ENCODE measurements around the gene ATP2B1. TPM values are rescaled to one million over a fixed set of nuclear protein-coding genes. Genes with fewer than 3 reads are reported as not detected.
"Not testable (repeated sequence)": the region's sequence is repeated elsewhere in the genome, so short reads cannot be mapped to it uniquely, and the experiment has no call there.

The ATP2B1 gene
- total RNA-seq = 89.3 and 99.9 TPM in 2 replicates

- DNase-seq (ENCODE audit: insufficient read length, low spot score, missing footprints) = peak; percentile 97
- peaks cover 59% of the 10 kb centered on the region for H3K79me2 ChIP-seq (ENCODE audit: insufficient read depth, low read length)
- H3K4me1 ChIP-seq (ENCODE audit: insufficient read depth, low read length) = peaks cover 28% of the 10 kb centered on the region
- H3K36me3 ChIP-seq (ENCODE audit: insufficient read depth, low read length) = no peaks in the 10 kb centered on the region
- H2AFZ ChIP-seq (ENCODE audit: low read length) = peak within 1 kb of the TSS; percentile 66
- TF ChIP-seq, protein P1, sequence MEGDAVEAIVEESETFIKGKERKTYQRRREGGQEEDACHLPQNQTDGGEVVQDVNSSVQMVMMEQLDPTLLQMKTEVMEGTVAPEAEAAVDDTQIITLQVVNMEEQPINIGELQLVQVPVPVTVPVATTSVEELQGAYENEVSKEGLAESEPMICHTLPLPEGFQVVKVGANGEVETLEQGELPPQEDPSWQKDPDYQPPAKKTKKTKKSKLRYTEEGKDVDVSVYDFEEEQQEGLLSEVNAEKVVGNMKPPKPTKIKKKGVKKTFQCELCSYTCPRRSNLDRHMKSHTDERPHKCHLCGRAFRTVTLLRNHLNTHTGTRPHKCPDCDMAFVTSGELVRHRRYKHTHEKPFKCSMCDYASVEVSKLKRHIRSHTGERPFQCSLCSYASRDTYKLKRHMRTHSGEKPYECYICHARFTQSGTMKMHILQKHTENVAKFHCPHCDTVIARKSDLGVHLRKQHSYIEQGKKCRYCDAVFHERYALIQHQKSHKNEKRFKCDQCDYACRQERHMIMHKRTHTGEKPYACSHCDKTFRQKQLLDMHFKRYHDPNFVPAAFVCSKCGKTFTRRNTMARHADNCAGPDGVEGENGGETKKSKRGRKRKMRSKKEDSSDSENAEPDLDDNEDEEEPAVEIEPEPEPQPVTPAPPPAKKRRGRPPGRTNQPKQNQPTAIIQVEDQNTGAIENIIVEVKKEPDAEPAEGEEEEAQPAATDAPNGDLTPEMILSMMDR (IDR thresholded peaks at IDR 0.05; ENCODE audit: extremely low read depth, low read depth, low read length) = no peak
- H3K27me3 ChIP-seq (ENCODE audit: insufficient read depth, low read length) = no peaks in the 10 kb centered on the region
- H4K20me1 ChIP-seq (ENCODE audit: insufficient read depth, low read length) = peaks cover 30% of the 10 kb centered on the region
- H3K4me3 ChIP-seq (ENCODE audit: insufficient read depth, low read length) = peak within 1 kb of the TSS; percentile 94
- H3K4me2 ChIP-seq (ENCODE audit: insufficient read depth, low read length) = peak within 1 kb of the TSS; percentile 94
- H3K27ac ChIP-seq (ENCODE audit: low read depth, low read length) = peak within 1 kb of the TSS; percentile 97
- no peaks in the 10 kb centered on the region for H3K9me3 ChIP-seq (ENCODE audit: low read depth, low read length)
Observed at GRCh38 chr12:89708565-89709156, at the start of gene ATP2B1. Gene ATP2B1, minus strand, starts transcription at chr12:89708838. Its CDS starts 52,952 bp downstream, at chr12:89655886.

GRCh38 chr12:89757987-89758386 is 49.3 kb upstream of the ATP2B1 start:
- not testable (repeated sequence) for H2AFZ ChIP-seq (ENCODE audit: low read length); H4K20me1 ChIP-seq (ENCODE audit: insufficient read depth, low read length); H3K36me3 ChIP-seq (ENCODE audit: insufficient read depth, low read length); H3K4me2 ChIP-seq (ENCODE audit: insufficient read depth, low read length); DNase-seq (ENCODE audit: insufficient read length, low spot score, missing footprints); H3K27me3 ChIP-seq (ENCODE audit: insufficient read depth, low read length); H3K9me3 ChIP-seq (ENCODE audit: low read depth, low read length); H3K79me2 ChIP-seq (ENCODE audit: insufficient read depth, low read length); H3K27ac ChIP-seq (ENCODE audit: low read depth, low read length); H3K4me3 ChIP-seq (ENCODE audit: insufficient read depth, low read length)
- peaks cover 15% of the 10 kb centered on the region for H3K4me1 ChIP-seq (ENCODE audit: insufficient read depth, low read length)

- H3K27ac ChIP-seq (ENCODE audit: low read depth, low read length) = peak overlapping the region; percentile 92
- no peaks in the 10 kb centered on the region for H3K27me3 ChIP-seq (ENCODE audit: insufficient read depth, low read length)
- TF ChIP-seq, protein P1 (IDR thresholded peaks at IDR 0.05; ENCODE audit: extremely low read depth, low read depth, low read length) = no peak
- H3K4me2 ChIP-seq (ENCODE audit: insufficient read depth, low read length) = peak overlapping the region; percentile 26
- no peaks in the 10 kb centered on the region for H3K36me3 ChIP-seq (ENCODE audit: insufficient read depth, low read length)
- no peaks in the 10 kb centered on the region for H3K79me2 ChIP-seq (ENCODE audit: insufficient read depth, low read length)
- H2AFZ ChIP-seq (ENCODE audit: low read length) = peak overlapping the region; percentile 11
- H3K9me3 ChIP-seq (ENCODE audit: low read depth, low read length) = no peaks in the 10 kb centered on the region
- no peak overlapping the region for H3K4me3 ChIP-seq (ENCODE audit: insufficient read depth, low read length)
- peak; percentile 57 for DNase-seq (ENCODE audit: insufficient read length, low spot score, missing footprints)
- no peaks in the 10 kb centered on the region for H4K20me1 ChIP-seq (ENCODE audit: insufficient read depth, low read length)
- H3K4me1 ChIP-seq (ENCODE audit: insufficient read depth, low read length) = peaks cover 15% of the 10 kb centered on the region
Observed at GRCh38 chr12:89756585-89757398, 48.2 kb upstream of the ATP2B1 start.

DNA sequence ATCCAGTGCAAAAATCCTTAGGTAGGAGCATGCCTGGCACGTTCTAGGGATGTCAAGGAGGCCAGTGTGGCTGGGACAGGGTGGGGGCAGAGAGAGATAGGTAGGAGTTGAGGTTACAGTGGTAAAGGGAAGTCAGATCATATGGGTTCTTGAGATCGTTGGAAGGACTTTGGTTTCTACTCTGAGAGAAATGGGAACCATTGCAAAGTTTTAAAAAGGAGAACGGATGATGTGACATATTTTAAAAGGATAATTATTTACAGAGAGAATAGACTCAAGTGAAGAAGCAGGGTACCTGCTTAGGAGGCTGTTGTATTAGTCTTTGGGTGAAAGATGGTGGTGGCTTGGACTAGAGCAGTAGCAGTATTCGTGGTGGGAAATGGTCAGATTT is 47.6 kb upstream of the ATP2B1 start:
- Histone ChIP-seq H3K79me2 (ENCODE audit: insufficient read depth, low read length) (no peaks in the 10 kb centered on the region), H3K4me3 (ENCODE audit: insufficient read depth, low read length) (no peak overlapping the region), H3K4me2 (ENCODE audit: insufficient read depth, low read length) (no peak overlapping the region), H2AFZ (ENCODE audit: low read length) (no peak overlapping the region), H3K27ac (ENCODE audit: low read depth, low read length) (peak overlapping the region; percentile 92), H3K36me3 (ENCODE audit: insufficient read depth, low read length) (no peaks in the 10 kb centered on the region), H3K9me3 (ENCODE audit: low read depth, low read length) (no peaks in the 10 kb centered on the region), H3K27me3 (ENCODE audit: insufficient read depth, low read length) (no peaks in the 10 kb centered on the region), H4K20me1 (ENCODE audit: insufficient read depth, low read length) (no peaks in the 10 kb centered on the region), H3K4me1 (ENCODE audit: insufficient read depth, low read length) (peaks cover 19% of the 10 kb centered on the region)
- TF ChIP-seq, protein P1 (IDR thresholded peaks at IDR 0.05; ENCODE audit: extremely low read depth, low read depth, low read length) = no peak
- no peak for DNase-seq (ENCODE audit: insufficient read length, low spot score, missing footprints)
